Calu3 (cell line): Measurements from ENCODE around the gene NDUFC2. TPM values are rescaled to one million over a fixed set of nuclear protein-coding genes. Genes with fewer than 3 reads are reported as not detected.

ENCODE experiments used
- BruUV-seq: library from RNA; stranded (reverse); fragments of 400-500 nt; replicated peaks from 2 replicates; lab custom pipeline; 2021; lab: Mats Ljungman, UMichigan
- CTCF ChIA-PET: fragments of 300-600 bp; sonication (Branson Sonifier 250); formaldehyde crosslinking; loops from one replicate; lab custom pipeline; 2022; ENCODE audit warnings: antibody characterized with exemption; lab: Charles Lee
- DNase-seq: peaks from one replicate; pipeline ENCODE4 v3.0.0; 2022
- H3K27ac Mint-ChIP-seq: one replicate; pipeline ENCODE4 v1.8.0; 2022; ENCODE audit warnings: mixed read lengths; ENCODE audit not compliant: unreplicated experiment
- H3K27me3 Mint-ChIP-seq: one replicate; pipeline ENCODE4 v1.8.0; 2022; ENCODE audit warnings: mixed read lengths; ENCODE audit not compliant: unreplicated experiment
- H3K36me3 Mint-ChIP-seq: one replicate; pipeline ENCODE4 v1.8.0; 2022; ENCODE audit warnings: mild to moderate bottlenecking, moderate library complexity, mixed read lengths; ENCODE audit not compliant: insufficient read depth, unreplicated experiment
- H3K4me1 Mint-ChIP-seq: one replicate; pipeline ENCODE4 v1.8.0; 2022; ENCODE audit warnings: mild to moderate bottlenecking, low read depth, mixed read lengths; ENCODE audit not compliant: unreplicated experiment
- H3K4me3 Mint-ChIP-seq: one replicate; pipeline ENCODE4 v1.8.0; 2022; ENCODE audit warnings: mild to moderate bottlenecking, low read depth, moderate library complexity, mixed read lengths; ENCODE audit not compliant: unreplicated experiment
- H3K9me3 Mint-ChIP-seq: one replicate; pipeline ENCODE4 v1.8.0; 2022; ENCODE audit warnings: low read depth, mixed read lengths; ENCODE audit not compliant: unreplicated experiment
- intact Hi-C: fragments of 100-400 bp; cut with micrococcal nuclease; formaldehyde crosslinking; loops from one replicate; pipeline ENCODE4 v1.10.0; 2022; ENCODE audit not compliant: unreplicated experiment
- total RNA-seq: library from RNA; stranded (reverse); gene quantifications from 2 replicates; pipeline ENCODE4 v1.2.3, GENCODE V29; 2022
- TF ChIP-seq, protein P1 (sequence below): fragments of 200-600 bp; IDR thresholded peaks from one replicate; pipeline ENCODE4 v1.8.0; 2022; ENCODE audit warnings: antibody characterized with exemption; ENCODE audit not compliant: unreplicated experiment

NDUFC2 gene
- total RNA-seq, 1 experiment from 2014 or later = 343 TPM

DNA sequence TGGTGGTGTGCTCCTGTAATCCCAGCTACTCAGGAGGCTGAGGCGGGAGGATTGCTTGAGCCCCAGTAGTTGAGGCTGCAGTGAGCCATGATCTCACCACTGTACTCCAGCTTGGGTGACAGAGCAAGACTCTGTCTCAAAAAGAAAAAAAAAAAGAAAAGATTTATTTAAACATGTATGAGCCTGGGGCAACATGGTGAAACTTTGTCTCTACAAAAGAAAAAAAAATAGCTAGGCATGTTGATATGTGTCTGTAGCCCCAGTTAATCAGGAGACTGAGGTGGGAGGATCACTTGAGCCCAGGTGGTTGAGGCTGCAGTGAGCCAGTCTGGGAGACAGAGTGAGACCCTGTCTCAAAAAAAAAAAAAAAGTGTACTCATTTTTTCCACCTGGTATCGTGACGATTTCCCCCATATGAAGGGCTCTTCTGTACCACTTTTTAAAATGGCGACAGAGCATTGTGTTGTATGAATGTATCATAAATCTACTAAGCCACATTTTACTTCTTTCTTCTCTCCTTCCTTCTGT, 40.2 kb downstream of the NDUFC2 start:
- Mint-ChIP-seq H3K4me1 (peaks cover 60% of the 10 kb centered on the region), H3K36me3 (peaks cover 22% of the 10 kb centered on the region), H3K27ac (peak overlapping the region; percentile 93), H3K4me3 (peak overlapping the region; percentile 53), H3K27me3 (no peaks in the 10 kb centered on the region), H3K9me3 (no peaks in the 10 kb centered on the region)
- TF ChIP-seq, protein P1, sequence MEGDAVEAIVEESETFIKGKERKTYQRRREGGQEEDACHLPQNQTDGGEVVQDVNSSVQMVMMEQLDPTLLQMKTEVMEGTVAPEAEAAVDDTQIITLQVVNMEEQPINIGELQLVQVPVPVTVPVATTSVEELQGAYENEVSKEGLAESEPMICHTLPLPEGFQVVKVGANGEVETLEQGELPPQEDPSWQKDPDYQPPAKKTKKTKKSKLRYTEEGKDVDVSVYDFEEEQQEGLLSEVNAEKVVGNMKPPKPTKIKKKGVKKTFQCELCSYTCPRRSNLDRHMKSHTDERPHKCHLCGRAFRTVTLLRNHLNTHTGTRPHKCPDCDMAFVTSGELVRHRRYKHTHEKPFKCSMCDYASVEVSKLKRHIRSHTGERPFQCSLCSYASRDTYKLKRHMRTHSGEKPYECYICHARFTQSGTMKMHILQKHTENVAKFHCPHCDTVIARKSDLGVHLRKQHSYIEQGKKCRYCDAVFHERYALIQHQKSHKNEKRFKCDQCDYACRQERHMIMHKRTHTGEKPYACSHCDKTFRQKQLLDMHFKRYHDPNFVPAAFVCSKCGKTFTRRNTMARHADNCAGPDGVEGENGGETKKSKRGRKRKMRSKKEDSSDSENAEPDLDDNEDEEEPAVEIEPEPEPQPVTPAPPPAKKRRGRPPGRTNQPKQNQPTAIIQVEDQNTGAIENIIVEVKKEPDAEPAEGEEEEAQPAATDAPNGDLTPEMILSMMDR = no peak
- no TSS peak for BruUV-seq
- intact Hi-C loops = no loop called here
- CTCF ChIA-PET = interaction anchor here (0.8 to 2.0 kb wide), 2 partner anchors 9 to 45 kb away, joined by 5 to 9 read pairs; partner anchors contain the start of gene INTS4
- no peak for DNase-seq

DNA sequence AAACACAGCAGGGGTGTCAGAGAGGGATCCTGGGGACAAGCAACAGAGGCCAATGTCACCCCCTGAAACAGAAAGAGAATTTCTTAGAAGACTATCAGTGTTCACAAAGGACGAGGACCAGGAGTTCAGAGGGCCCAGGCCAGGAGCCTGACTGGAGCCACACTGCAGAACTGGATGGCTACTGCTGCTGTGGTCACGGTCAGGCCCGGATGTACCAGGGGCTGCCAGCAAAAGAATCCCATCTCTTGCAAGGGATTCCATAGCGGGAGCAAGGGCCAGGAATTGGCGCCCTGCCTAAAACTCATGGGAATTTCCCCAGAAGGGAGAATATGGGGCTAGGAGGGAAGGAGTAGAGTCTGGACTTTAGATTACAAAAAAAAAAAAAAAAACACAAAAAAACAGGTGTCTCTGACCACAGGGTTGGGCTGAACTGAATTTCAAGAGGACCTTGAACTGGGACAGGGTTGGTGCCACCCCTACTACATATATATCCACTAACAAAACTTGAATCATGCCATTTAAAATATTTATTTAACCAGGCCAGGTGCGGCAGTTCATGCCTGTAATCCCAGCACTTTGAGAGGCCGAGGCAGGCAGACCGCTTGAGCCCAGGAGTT, 40.9 kb downstream of the NDUFC2 start:
- DNase-seq = peak; percentile 35
- Mint-ChIP-seq H3K27me3 (no peaks in the 10 kb centered on the region), H3K9me3 (no peaks in the 10 kb centered on the region), H3K27ac (peak overlapping the region; percentile 15), H3K4me3 (no peak overlapping the region), H3K36me3 (peaks cover 25% of the 10 kb centered on the region), H3K4me1 (peaks cover 61% of the 10 kb centered on the region)
- TF ChIP-seq, protein P1 = no peak
- CTCF ChIA-PET = no interaction called here
- no TSS peak for BruUV-seq
- intact Hi-C loops = no loop called here

DNA sequence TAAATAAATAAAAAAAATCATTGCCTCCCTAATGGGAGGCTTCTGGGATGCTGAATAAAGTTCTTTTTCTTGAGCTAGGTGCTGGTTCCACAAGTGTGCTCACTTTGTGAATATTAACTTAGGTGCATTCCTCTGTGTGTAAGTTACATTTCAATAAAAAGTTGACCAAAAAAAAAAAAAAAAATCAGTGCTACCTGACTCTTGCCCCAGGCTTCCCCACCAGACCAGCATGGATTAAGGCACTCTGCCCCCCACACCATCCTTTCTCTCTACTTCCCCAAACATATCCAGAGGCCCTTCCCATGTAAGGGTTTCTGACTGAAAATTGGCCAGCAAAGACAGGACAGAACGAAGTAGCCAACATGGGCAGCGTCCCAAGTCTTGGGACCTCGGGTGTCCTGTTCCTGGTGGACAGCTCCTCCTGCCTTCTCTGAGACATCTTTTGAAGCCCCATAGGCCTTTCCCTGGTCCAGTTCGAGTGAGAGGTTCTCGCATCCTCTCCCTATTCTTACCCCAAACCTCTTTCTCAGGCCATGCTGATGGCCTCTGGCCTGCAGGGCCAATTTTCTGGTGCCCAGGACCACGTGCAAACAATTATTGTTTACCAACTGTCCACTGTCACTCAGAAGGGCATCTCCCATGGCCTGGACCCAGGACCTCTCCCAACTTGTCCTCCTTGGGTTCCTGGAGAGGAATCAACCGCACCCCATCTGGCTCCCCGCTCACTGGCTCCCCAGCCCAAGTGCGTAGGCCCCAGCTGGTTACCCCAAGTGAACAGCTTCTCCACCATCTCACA, 41.6 kb downstream of the NDUFC2 start:
- H3K36me3 Mint-ChIP-seq = peaks cover 25% of the 10 kb centered on the region
- intact Hi-C loops = no loop called here
- H3K27me3 Mint-ChIP-seq = no peaks in the 10 kb centered on the region
- TF ChIP-seq, protein P1 = no peak
- DNase-seq = no peak
- peak overlapping the region; percentile 18 for H3K27ac Mint-ChIP-seq
- H3K9me3 Mint-ChIP-seq = no peaks in the 10 kb centered on the region
- BruUV-seq = no TSS peak
- H3K4me1 Mint-ChIP-seq = peaks cover 61% of the 10 kb centered on the region
- no peak overlapping the region for H3K4me3 Mint-ChIP-seq
- CTCF ChIA-PET = interaction anchor here (0.7 kb wide), 1 partner anchor 16 kb away, joined by 3 read pairs; no protein-coding TSS in a partner anchor

DNA sequence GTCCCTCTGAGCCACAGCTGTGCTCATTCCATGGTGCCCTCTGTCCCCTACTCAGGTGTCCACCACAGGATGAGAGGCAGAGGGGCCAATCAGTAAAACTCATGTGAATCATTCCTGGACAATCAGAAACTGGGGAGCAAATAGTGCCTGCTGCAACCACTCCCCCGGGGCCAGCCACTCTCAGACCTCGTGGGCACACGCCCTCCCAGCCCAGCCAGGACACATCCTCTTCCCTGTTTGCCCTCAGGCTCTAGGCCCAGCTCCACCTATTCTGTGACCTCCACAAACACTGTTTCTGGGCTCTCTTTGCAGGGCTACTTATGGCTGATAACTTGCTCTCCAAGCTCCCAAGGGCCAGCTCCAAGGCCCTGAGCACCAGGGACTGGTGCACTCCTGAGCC, 42.6 kb downstream of the NDUFC2 start:
- CTCF ChIA-PET = no interaction called here
- intact Hi-C loops = no loop called here
- Mint-ChIP-seq H3K4me1 (peaks cover 61% of the 10 kb centered on the region), H3K4me3 (no peak overlapping the region), H3K27ac (peak overlapping the region; percentile 18), H3K36me3 (peaks cover 25% of the 10 kb centered on the region), H3K27me3 (no peaks in the 10 kb centered on the region), H3K9me3 (no peaks in the 10 kb centered on the region)
- BruUV-seq = no TSS peak
- TF ChIP-seq, protein P1 = no peak
- peak; percentile 37 for DNase-seq
